ACHN (cell line): ENCODE data around the gene UGT1A7.

Experiments
- DNase-seq: peaks from one replicate; pipeline ENCODE4 v3.0.0-alpha.2; 2015
- in situ Hi-C: cut with HindIII; loops from 2 replicates; pipeline ENCODE4 v1.10.0; 2017; ENCODE audit warnings: low sequenced_read_pairs, low pct_ligation_motif_present, low pct_unique_long_range_greater_than_20kb

Gene UGT1A7

DNA sequence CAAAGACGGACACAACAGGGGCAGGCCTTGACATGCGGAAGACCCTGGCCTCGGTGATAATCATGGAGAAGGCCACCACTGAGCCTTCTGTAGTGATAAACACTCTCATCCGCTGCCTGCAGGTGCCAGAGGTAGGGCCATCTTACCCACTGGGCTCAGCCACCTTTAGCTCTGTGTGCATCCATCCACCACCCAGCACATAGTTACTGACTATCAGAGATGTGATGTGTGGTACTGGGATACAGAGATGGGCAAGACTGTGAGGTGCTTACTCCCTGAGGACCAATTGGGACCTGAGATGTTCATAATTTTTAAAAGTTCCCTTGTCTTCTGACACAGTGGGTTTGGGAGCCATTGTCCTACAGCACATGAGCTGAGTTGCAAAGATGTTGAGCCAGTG lies 98.0 kb downstream of the UGT1A7 start:
- in situ Hi-C loops = no loop called here
- DNase-seq = no peak

DNA sequence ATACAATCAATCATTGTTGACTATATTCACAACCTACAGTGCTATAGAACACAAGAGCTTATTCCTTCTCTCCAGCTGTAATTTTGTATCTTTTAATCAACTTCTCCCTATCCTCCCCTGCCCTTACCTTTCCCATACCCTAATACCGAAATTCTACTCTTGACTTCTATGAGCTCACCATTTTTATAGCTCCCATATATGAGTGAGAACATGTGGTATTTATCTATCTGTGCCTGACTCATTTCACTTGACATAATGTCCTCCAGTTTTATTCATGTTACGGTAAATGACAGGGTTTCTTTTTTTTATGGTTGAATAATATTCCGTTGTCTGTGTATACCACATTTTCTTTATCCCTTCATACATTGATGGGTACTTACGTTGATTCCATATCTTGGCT lies 99.1 kb downstream of the UGT1A7 start:
- no peak for DNase-seq
- in situ Hi-C loops = no loop called here

GRCh38 chr2:233789554-233789953 lies 107.9 kb downstream of the UGT1A7 start:
- DNase-seq = no peak
- in situ Hi-C loops = no loop called here

DNA sequence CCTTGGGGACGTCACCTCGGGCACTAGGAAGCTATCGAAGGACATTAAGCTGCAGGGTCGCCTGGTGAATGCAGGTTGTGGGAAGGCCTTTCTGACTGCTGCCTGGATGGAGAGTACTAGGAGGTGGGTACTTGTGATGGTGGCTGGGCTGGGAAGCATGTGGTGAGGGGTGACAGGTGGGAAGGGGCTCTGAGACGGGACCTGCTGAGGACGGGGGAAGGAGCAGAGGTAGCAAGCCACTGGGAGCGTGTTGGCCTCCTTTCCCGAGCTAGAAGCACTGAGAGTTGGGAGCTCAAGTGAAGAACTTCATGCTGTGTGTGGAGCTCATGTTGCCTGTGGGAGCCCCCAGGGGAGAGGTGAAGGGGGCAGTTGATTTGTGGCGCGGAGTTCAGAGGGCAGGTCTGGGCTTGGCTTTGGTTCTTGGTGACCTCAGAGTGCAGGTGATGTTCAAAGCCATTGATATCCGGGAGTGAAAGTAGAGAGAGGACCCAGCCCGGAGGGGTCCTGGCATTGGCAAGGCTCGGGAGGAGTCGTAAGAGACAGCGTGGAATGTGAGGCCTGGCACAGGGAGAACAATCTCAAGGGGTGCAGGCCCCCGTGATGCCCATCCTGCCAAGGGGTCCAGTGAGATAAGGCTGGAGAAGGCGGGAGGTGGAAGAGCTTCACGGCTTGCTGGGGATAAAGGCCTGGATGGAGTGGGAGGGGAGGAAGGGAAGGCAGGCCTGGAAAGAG lies 109.6 kb downstream of the UGT1A7 start:
- no peak for DNase-seq
- in situ Hi-C loops = no loop called here

DNA sequence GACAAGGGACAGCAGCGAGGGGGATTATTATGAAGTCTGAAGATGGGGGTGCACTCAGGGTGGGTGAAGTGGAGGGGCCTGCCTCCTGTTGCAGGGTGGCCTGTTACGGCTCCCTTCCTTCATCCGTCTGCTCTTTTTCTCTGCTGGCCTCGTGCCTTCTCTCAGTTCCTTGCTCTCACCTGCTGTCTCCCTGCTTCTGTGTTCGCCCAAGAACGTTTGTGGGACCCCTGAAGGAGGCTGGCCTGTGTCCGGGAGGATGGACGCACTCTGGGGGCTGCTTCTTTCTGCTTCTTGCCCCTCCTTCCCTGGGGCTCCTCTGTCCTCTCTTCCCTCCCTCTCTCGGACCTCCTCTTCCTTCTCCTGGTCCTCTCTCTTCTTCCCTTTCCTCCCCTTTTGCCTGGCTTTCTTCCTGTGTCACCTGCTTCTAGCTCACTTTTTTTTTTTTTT lies 110.2 kb downstream of the UGT1A7 start:
- in situ Hi-C loops = no loop called here

GRCh38 chr2:233792720-233793119 lies 111.0 kb downstream of the UGT1A7 start:
- in situ Hi-C loops = no loop called here
- DNase-seq = no peak

More for the DNA sequence above, 110.2 kb downstream of the UGT1A7 start:
- no peak for DNase-seq

- no peak for DNase-seq
- in situ Hi-C loops = no loop called here
Measured at GRCh38 chr2:233793465-233794127, 111.9 kb downstream of the UGT1A7 start.

GRCh38 chr2:233794128-233794658 lies 112.5 kb downstream of the UGT1A7 start:
- DNase-seq = no peak
- in situ Hi-C loops = no loop called here

DNA sequence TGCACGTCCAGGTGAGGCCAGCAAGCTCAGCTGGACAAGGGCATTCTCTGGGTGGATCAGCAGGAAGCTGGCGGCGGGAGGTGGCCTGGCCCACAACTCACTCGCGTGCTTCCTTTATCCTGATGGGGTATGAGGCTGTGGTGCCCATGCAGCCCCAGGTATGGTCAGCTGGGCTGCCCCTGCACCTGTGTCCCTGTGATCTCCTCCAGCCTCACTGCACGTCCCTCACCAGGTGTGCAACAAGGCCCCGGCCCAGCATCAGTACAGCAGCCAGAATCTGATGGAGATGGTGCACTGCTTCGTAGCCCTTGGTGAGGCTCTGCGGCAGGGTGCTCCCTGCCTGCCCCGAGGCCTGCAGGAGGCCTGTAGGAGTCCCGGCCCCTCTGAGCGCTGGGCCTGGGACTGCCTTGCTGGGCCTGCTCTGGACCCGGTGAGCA lies 114.1 kb downstream of the UGT1A7 start:
- in situ Hi-C loops = no loop called here
- DNase-seq = no peak

GRCh38 chr2:233796254-233796653 lies 114.6 kb downstream of the UGT1A7 start:
- DNase-seq = no peak
- in situ Hi-C loops = no loop called here

DNA sequence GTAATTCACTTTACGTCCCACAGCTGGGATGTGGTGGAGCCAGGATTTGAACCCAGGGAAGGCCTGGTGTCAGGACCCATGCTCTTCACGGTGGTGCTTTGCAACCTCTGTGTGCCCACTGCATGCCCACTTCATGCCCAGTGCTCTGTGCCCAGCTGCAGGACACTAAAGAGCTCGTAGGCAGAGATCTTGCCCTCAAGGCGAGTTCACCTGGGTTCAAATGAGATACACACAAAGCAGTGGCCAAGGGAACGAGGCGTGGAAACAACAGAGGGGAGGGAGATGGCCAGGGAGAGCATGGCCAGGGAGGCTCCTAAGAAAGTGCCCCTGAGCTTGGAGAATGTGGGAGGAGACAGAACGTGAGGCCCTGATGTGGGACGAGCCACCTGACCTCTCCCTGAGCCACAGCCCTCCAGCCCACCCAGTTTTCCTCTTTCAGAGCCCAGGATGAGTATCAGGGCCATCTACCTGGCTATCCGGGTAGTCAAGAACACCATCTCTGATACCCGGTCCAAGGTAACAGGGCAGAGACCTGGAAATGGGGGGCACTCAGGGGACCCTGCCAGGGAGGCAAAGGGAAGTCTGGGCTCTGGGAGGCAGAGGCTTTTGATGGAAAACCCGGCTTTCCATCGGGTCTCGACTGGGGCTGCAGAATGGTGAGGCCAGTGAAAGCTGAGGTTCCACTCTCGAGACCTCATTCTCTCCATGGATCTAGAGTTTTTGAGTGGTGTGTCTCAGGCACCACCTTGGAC lies 116.8 kb downstream of the UGT1A7 start:
- in situ Hi-C loops = no loop called here
- no peak for DNase-seq

DNA sequence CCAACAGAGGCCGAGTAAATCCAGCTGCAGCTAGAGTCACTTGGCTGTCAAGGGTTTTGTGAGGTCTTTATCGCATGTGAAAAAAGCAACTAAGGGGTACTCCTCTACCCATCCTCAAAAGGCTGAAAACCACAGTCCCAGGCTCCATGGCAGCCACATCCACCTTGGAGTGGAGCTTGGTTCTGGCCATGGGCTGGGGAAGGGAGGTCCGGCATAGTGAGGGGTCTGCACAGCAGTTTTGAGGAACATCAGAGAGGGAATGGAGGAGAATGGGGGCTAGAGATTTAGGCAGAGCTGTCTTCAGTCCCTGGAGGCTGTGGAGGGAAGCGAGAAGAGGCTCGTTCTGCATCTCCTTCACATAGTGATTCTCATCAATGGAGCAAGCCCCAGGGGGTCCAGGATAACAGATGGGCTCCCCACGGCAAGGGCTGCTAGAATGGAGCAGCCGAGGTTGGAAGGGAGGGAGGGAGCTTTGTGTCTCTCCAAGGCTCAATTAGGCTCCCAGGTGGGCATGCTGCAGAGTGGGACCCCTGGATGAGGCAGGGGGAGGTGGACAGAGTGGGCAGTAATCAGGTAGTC lies 117.5 kb downstream of the UGT1A7 start:
- in situ Hi-C loops = no loop called here
- no peak for DNase-seq

- no peak for DNase-seq
- in situ Hi-C loops = no loop called here
Measured at GRCh38 chr2:233799716-233800115, 118.0 kb downstream of the UGT1A7 start.

GRCh38 chr2:233800208-233800607 lies 118.5 kb downstream of the UGT1A7 start:
- in situ Hi-C loops = no loop called here
- DNase-seq = no peak

- DNase-seq = no peak
- in situ Hi-C loops = no loop called here
Measured at GRCh38 chr2:233801357-233802131, 119.8 kb downstream of the UGT1A7 start.

DNA sequence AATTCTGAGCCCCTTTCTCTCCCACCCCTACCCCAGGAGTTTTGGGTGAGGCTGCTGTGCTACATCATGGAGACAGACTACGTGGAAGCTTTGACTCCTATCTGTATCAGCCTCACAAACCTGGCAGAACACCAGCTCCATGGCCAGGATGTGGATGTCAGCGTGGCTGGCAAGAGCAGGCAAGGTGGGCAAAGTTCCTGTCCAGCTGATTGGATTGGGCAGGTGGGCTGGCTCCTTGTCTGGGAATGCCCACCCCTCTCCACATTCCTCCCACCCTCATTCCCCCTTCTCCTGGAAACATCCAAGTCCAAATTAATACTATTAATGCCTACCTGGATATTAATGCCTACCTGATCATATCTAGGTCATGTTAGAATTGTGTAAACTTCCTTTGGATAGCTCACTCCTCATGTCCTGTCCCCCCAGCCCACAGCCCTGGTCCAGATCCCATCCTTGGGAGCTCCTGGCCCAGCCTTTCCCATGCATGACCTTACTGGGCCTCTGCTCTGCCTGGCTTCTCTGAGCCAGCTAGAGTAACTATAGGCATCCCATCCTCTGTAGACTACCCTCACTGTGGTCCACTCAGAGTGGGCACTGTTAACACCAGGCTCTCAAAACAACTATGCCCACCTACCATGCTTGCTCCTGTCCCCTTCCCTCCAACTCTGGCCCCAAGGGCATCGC lies 120.6 kb downstream of the UGT1A7 start:
- in situ Hi-C loops = no loop called here
- DNase-seq = no peak

DNA sequence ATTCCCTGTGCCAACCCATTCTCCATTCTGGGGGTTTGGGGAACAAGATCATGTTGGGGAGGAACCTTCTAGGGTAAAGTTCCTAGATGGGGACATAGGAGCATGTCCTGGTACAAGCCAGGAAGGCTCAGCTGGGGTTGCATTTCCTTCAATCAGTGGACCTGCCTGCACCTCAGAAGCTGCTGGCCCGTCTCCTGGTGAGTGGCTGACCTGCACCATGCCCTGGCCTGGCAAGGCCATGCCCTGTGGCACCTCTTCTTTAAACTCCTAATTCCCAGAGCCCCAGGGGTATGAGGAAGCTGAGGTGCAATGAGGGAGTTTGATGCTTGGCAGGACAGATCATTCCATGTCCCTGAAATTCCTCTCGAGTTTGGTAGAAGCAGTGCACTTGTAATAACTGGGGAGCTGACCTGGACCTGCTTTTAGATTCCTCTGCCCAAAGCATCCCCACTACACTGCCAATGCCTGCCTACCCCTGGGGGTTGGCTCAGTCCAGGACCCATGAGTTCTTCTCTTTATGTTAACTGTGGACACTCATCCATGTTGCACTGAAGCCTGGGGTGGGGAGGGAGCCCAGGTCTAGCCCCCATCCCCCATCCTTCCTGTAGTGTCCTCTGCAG lies 121.7 kb downstream of the UGT1A7 start:
- in situ Hi-C loops = no loop called here

More for the DNA sequence above, 121.7 kb downstream of the UGT1A7 start:
- DNase-seq = no peak
